K562 (cell line): ENCODE results near the gene GALP. TPM values are rescaled to one million over a fixed set of nuclear protein-coding genes. Genes with fewer than 3 reads are reported as not detected.
A peak's percentile ranks its signal among the peaks of the same experiment; 100 is the strongest.

ENCODE experiments used
- CHD4 ChIP-seq: fragments of 200-600 bp; sonication (generic); IDR thresholded peaks from 3 replicates; pipeline ENCODE4 v1.6.1; 2012; ENCODE audit warnings: low read depth, mild to moderate bottlenecking, mixed read lengths, low read length, inconsistent platforms; ENCODE audit not compliant: insufficient read depth, insufficient replicate concordance, poor library complexity, severe bottlenecking
- CTBP1 ChIP-seq: fragments of 450-650 bp; IDR thresholded peaks from 2 replicates; pipeline ENCODE4 v1.6.1; 2016; ENCODE audit warnings: borderline replicate concordance
- HEY1 ChIP-seq: fragments of 250-450 bp; sonication (Bioruptor Pico); IDR thresholded peaks from 2 replicates; pipeline ENCODE4 v1.5.0; 2020; ENCODE audit warnings: mild to moderate bottlenecking, moderate library complexity, borderline replicate concordance
- HOXB6 ChIP-seq: fragments of 250-450 bp; sonication (Bioruptor Pico); IDR thresholded peaks from 2 replicates; pipeline ENCODE4 v1.5.1; 2022; ENCODE audit warnings: mild to moderate bottlenecking, borderline replicate concordance
- JUN ChIP-seq, 2 experiments: sonication (generic) in 1 of 2; formaldehyde crosslinking in 1 of 2; IDR thresholded peaks; 2 replicates each; pipeline versions ENCODE4 v1.6.1 to v1.8.0; 2012 to 2022; ENCODE audit warnings: borderline replicate concordance in 2 of 2, mild to moderate bottlenecking in 2 of 2, improper control_type of control experiment in 1 of 2, low read depth in 1 of 2, low read length in 1 of 2, missing genetic modification reagents in 1 of 2
- JUNB ChIP-seq: fragments of 450-650 bp; formaldehyde crosslinking; conservative IDR thresholded peaks from 2 replicates; pipeline ENCODE4 v1.4.0; 2020; ENCODE audit warnings: mild to moderate bottlenecking
- KDM1A ChIP-seq, 2 experiments: fragments of 450-650 bp; IDR thresholded peaks; 2 replicates each; pipeline ENCODE4 v1.6.1; 2016; ENCODE audit warnings: mild to moderate bottlenecking in 2 of 2
- MLLT1 ChIP-seq, 2 experiments: fragments of 450-650 bp; IDR thresholded peaks; 2 replicates each; pipeline ENCODE4 v1.6.1; 2016
- NEUROD1 ChIP-seq: fragments of 150-350 bp; IDR thresholded peaks from 2 replicates; pipeline ENCODE4 v1.6.1; 2014; ENCODE audit warnings: borderline replicate concordance, low read length, low read depth; ENCODE audit not compliant: partially characterized antibody
- PHF21A ChIP-seq: fragments of 450-650 bp; IDR thresholded peaks from 2 replicates; pipeline ENCODE4 v1.6.1; 2017; ENCODE audit warnings: low read depth, borderline replicate concordance
- PYGO2 ChIP-seq: fragments of 450-650 bp; IDR thresholded peaks from 2 replicates; pipeline ENCODE4 v1.6.1; 2016; ENCODE audit warnings: mild to moderate bottlenecking, missing genetic modification characterization, moderate library complexity, missing compliant biosample characterization
- RCOR1 ChIP-seq, 2 experiments: IDR thresholded peaks; 2 replicates each; pipeline ENCODE4 v1.6.1; 2012; ENCODE audit warnings: low read depth in 2 of 2, low read length in 2 of 2, borderline replicate concordance in 1 of 2, improper control_type of control experiment in 1 of 2
- RERE ChIP-seq: sonication (generic); formaldehyde crosslinking; IDR thresholded peaks from 2 replicates; pipeline ENCODE4 v1.8.0; 2023; ENCODE audit warnings: missing genetic modification reagents, mild to moderate bottlenecking, borderline replicate concordance
- RFX7 ChIP-seq: fragments of 250-450 bp; sonication (Bioruptor Pico); IDR thresholded peaks from 2 replicates; pipeline ENCODE4 v1.5.1; 2021; ENCODE audit warnings: mild to moderate bottlenecking
- SPI1 ChIP-seq: IDR thresholded peaks from 2 replicates; pipeline ENCODE4 v1.6.1; 2011; ENCODE audit warnings: low read depth, low read length, control low read depth, borderline replicate concordance
- STAT5A ChIP-seq: IDR thresholded peaks from 2 replicates; pipeline ENCODE4 v1.6.1; 2012; ENCODE audit warnings: low read length, inconsistent platforms, borderline replicate concordance
- TBP ChIP-seq: optimal IDR thresholded peaks from 2 replicates; pipeline ENCODE3; 2011; ENCODE audit warnings: low read depth, low read length, improper control_type of control experiment
- ZBTB17 ChIP-seq: fragments of 450-650 bp; formaldehyde crosslinking; IDR thresholded peaks from 2 replicates; pipeline ENCODE4 v1.4.0; 2020; ENCODE audit warnings: mild to moderate bottlenecking
- ZNF12 ChIP-seq: sonication (generic); formaldehyde crosslinking; IDR thresholded peaks from 2 replicates; pipeline ENCODE4 v1.4.0; 2020; ENCODE audit warnings: mild to moderate bottlenecking, missing genetic modification reagents
- ZNF146 ChIP-seq: IDR thresholded peaks from one replicate; pipeline ENCODE4 v1.6.1; 2018; ENCODE audit warnings: missing compliant biosample characterization; ENCODE audit not compliant: unreplicated experiment
- ZNF184 ChIP-seq: sonication (generic); formaldehyde crosslinking; IDR thresholded peaks from 2 replicates; pipeline ENCODE4 v1.5.0; 2020; ENCODE audit warnings: missing genetic modification reagents
- ZNF354B ChIP-seq: fragments of 250-450 bp; sonication (Bioruptor Pico); IDR thresholded peaks from 2 replicates; pipeline ENCODE4 v1.4.0; 2020
- ZNF431 ChIP-seq: sonication (generic); formaldehyde crosslinking; IDR thresholded peaks from 2 replicates; pipeline ENCODE4 v1.8.0; 2022; ENCODE audit warnings: mild to moderate bottlenecking, missing genetic modification reagents
- ZNF57 ChIP-seq: fragments of 450-650 bp; formaldehyde crosslinking; IDR thresholded peaks from 2 replicates; pipeline ENCODE4 v1.4.0; 2020; ENCODE audit warnings: mild to moderate bottlenecking, moderate library complexity
- ZNF780A ChIP-seq: fragments of 250-450 bp; sonication (Bioruptor Pico); IDR thresholded peaks from 2 replicates; pipeline ENCODE4 v1.5.0; 2021; ENCODE audit warnings: mild to moderate bottlenecking
- polyA plus RNA-seq, 8 experiments: library from polyadenylated mRNA; depleted of rRNA in 4 of 8; stranded (reverse) in 5 of 8; unstranded in 3 of 8; fragments of >200 nt; fragmentation: Nextera tagmentation in 2 of 8; fragmentation: Illumina TruSeq in 1 of 8; extraction: Ambion mirVana in 2 of 8; extraction: Trizol in 1 of 8; gene quantifications; 2 replicates each; pipeline versions ENCODE4 v1.2.1 to v1.2.3, GENCODE V29; 2011 to 2014; ENCODE audit warnings: inconsistent platforms in 1 of 8, missing spikeins in 1 of 8
- total RNA-seq, 7 experiments: library from RNA; depleted of rRNA in 6 of 7; stranded (reverse); fragments of >200 nt in 6 of 7; fragmentation: Illumina TruSeq in 2 of 7; extraction: Trizol in 2 of 7; gene quantifications; 2 replicates each; pipeline versions ENCODE4 v1.2.1 to v1.2.3, GENCODE V29; 2011 to 2021; ENCODE audit warnings: low replicate concordance in 1 of 7

GALP gene
- total and polyA plus RNA-seq, 9 of the 15 experiments (the other 6 are each of a cell fraction or from before 2014, with no cell fraction given), result not detected

GRCh38 chr19:56162258-56162657, 13.6 kb upstream of the GALP start (continued):
- TF ChIP-seq RERE (CRISPR knock-in tag) (no peak), KDM1A (IDR thresholded peaks at IDR 0.05) (no peak), MLLT1 (IDR thresholded peaks at IDR 0.05) (no peak), ZNF184 (no peak), ZNF57 (no peak), CHD4 (no peak), ZBTB17 (CRISPR knock-in tag) (no peak), TBP (no peak), PHF21A (no peak), JUN (IDR thresholded peaks at IDR 0.05; ENCODE audit: borderline replicate concordance, low read depth, low read length) (peak; percentile 58; the same call in 1 of the 2 replicates), JUN (CRISPR knock-in tag; IDR thresholded peaks at IDR 0.05; ENCODE audit: borderline replicate concordance) (no peak), NEUROD1 (no peak), ZNF146 (CRISPR knock-in tag) (no peak), PYGO2 (tag) (no peak), ZNF431 (CRISPR knock-in tag) (no peak), RFX7 (CRISPR knock-in tag) (no peak), CTBP1 (0 out of 2 replicates have a peak, but pooled peaks have one; percentile 10), SPI1 (peak; percentile 66; the same call in 1 of the 2 replicates), HEY1 (CRISPR knock-in tag) (no peak), RCOR1 (IDR thresholded peaks at IDR 0.05; ENCODE audit: borderline replicate concordance in 1 of 2, low read depth in 2 of 2, low read length in 2 of 2) (no peak), STAT5A (no peak), ZNF12 (CRISPR knock-in tag) (no peak), ZNF354B (no peak), HOXB6 (no peak), ZNF780A (no peak), JUNB (CRISPR knock-in tag) (no peak)
